K562 (cell line): Measurements from ENCODE around the gene CHD6. TPM values are rescaled to one million over a fixed set of nuclear protein-coding genes. Genes with fewer than 3 reads are reported as not detected.
A peak's percentile ranks its signal among the peaks of the same experiment; 100 is the strongest.

ENCODE experiments used
- ATAC-seq: fragments of 200-7000 bp; cut with Tn5 transposase; 3 replicates; pipeline ENCODE4 v1.9.1; 2020; ENCODE audit warnings: moderate library complexity
- BruUV-seq: library from RNA; stranded (reverse); fragments of 400-500 nt; replicated peaks from 2 replicates; lab custom pipeline; 2021; lab: Mats Ljungman, UMichigan
- CTCF ChIA-PET: fragments of 300-600 bp; formaldehyde crosslinking; extraction: SDS; loops from one replicate; lab custom pipeline; 2021; ENCODE audit warnings: low intra/inter-chr PET ratio; lab: Yijun Ruan, JAX
- POLR2A ChIA-PET: fragments of 300-600, 350-650 bp; sonication (Branson Sonifier 250); formaldehyde crosslinking; extraction: SDS; loops from one replicate; lab custom pipeline; 2021; ENCODE audit warnings: antibody characterized with exemption, inconsistent platforms; lab: Yijun Ruan, JAX
- DNase-seq, 4 experiments: peaks; one replicate each; pipeline versions ENCODE4 v3.0.0 to v3.0.0-alpha.2; 2011 to 2018; ENCODE audit warnings: low spot score in 3 of 4, mixed read lengths in 3 of 4; ENCODE audit errors: extremely low read depth in 1 of 4
- FAIRE-seq: peaks from 2 replicates; lab custom pipeline; 2011; peaks lifted over from hg19 to GRCh38; lab: Jason Lieb, UNC
- H2AFZ ChIP-seq: 2 replicates; pipeline ENCODE4 v1.6.0; 2011; ENCODE audit warnings: low read depth, low read length, control low read depth, inconsistent platforms
- H3K27ac ChIP-seq: fragments of 200-600 bp; 3 replicates; pipeline ENCODE4 v1.8.0; 2011; ENCODE audit warnings: low read depth, mild to moderate bottlenecking, control low read depth, inconsistent platforms, low read length, moderate library complexity, mixed read lengths; ENCODE audit errors: extremely low read depth
- H3K27me3 ChIP-seq, 2 experiments: fragments of 300-600 bp in 1 of 2; 2 replicates in 1 of 2; 3 replicates in 1 of 2; pipeline versions ENCODE4 v1.6.0 to v1.8.0; 2011; ENCODE audit warnings: inconsistent platforms in 2 of 2, low read length in 2 of 2, mild to moderate bottlenecking in 1 of 2, mixed read lengths in 1 of 2, moderate library complexity in 1 of 2; ENCODE audit not compliant: control insufficient read depth in 2 of 2, insufficient read depth in 2 of 2
- H3K36me3 ChIP-seq: fragments of 300-600 bp; 3 replicates; pipeline ENCODE4 v1.8.0; 2011; ENCODE audit warnings: mild to moderate bottlenecking, low read length, inconsistent platforms; ENCODE audit not compliant: control insufficient read depth, insufficient read depth
- H3K4me1 ChIP-seq, 2 experiments: fragments of 200-600 bp in 1 of 2; replicated peaks in 1 of 2; 2 replicates in 1 of 2; 3 replicates in 1 of 2; pipeline versions ENCODE4 v1.5.1 to v1.8.0; 2011; ENCODE audit warnings: inconsistent platforms in 2 of 2, low read length in 2 of 2, mild to moderate bottlenecking in 1 of 2, mixed read lengths in 1 of 2, moderate library complexity in 1 of 2; ENCODE audit not compliant: control insufficient read depth in 2 of 2, insufficient read depth in 2 of 2
- H3K4me2 ChIP-seq: 2 replicates; pipeline ENCODE4 v1.6.1; 2011; ENCODE audit warnings: low read length, control low read depth, inconsistent platforms, mixed read lengths; ENCODE audit not compliant: insufficient read depth
- H3K4me3 ChIP-seq: fragments of 200-600 bp; sonication (generic), shearing (Covaris generic); 2 replicates; pipeline ENCODE4 v1.5.1; 2016; ENCODE audit warnings: control low read depth, inconsistent platforms
- H3K79me2 ChIP-seq: fragments of 200-600 bp; 3 replicates; pipeline ENCODE4 v1.8.0; 2011; ENCODE audit warnings: low read length, inconsistent platforms; ENCODE audit not compliant: control insufficient read depth, insufficient read depth
- H3K9ac ChIP-seq, 2 experiments: 2 replicates each; pipeline versions ENCODE4 v1.6.0 to v1.6.1; 2011; ENCODE audit warnings: low read depth in 2 of 2, low read length in 2 of 2, control low read depth in 1 of 2, inconsistent platforms in 1 of 2, mild to moderate bottlenecking in 1 of 2, mixed read lengths in 1 of 2; ENCODE audit not compliant: insufficient read depth in 1 of 2
- H3K9me1 ChIP-seq: one replicate; pipeline ENCODE4 v1.6.0; 2011; ENCODE audit warnings: inconsistent platforms, mild to moderate bottlenecking, low read length, moderate library complexity; ENCODE audit not compliant: control insufficient read depth, insufficient read depth
- H3K9me3 ChIP-seq: replicated peaks from 2 replicates; pipeline ENCODE4 v1.5.1; 2011; ENCODE audit warnings: low read depth, low read length, inconsistent platforms; ENCODE audit not compliant: control insufficient read depth, insufficient read depth
- H4K20me1 ChIP-seq: replicated peaks from 2 replicates; pipeline ENCODE4 v1.6.1; 2011; ENCODE audit warnings: low read length, inconsistent platforms, mixed read lengths; ENCODE audit not compliant: control insufficient read depth, insufficient read depth
- CTCF ChIP-seq, 3 experiments: IDR thresholded peaks in 2 of 3; conservative IDR thresholded peaks in 1 of 3; 2 replicates each; pipeline ENCODE4 v1.5.1; 2011 to 2012; ENCODE audit warnings: low read length in 3 of 3, mild to moderate bottlenecking in 3 of 3, control low read depth in 2 of 3, improper control_type of control experiment in 1 of 3, inconsistent platforms in 1 of 3, low read depth in 1 of 3, mixed read lengths in 1 of 3, moderate library complexity in 1 of 3; ENCODE audit not compliant: insufficient read depth in 2 of 3
- TFAM ChIP-seq: fragments of 250-450 bp; sonication (Bioruptor Pico); conservative IDR thresholded peaks from 2 replicates; pipeline ENCODE4 v1.5.0; 2021; ENCODE audit warnings: mild to moderate bottlenecking, moderate library complexity
- ZNF124 ChIP-seq: sonication (generic); formaldehyde crosslinking; IDR thresholded peaks from 2 replicates; pipeline ENCODE4 v1.8.1; 2022; ENCODE audit warnings: missing genetic modification reagents
- WGBS: fragments of 100-300 bp; shearing (Covaris generic); methylation state at CpG from one replicate; pipeline ENCODE4 v1.1.6; 2016; ENCODE audit warnings: low coverage, mixed read lengths; ENCODE audit not compliant: insufficient coverage; ENCODE audit errors: missing lambda C conversion rate; 5-methylcytosine and 5-hydroxymethylcytosine counted together
- in situ Hi-C: fragments of 300-500 bp; cut with MboI; formaldehyde crosslinking; loops from 4 replicates; pipeline ENCODE4 v1.15.0; 2018; ENCODE audit warnings: inconsistent platforms, mixed read lengths
- intact Hi-C: fragments of 100-400 bp; cut with micrococcal nuclease; formaldehyde crosslinking; loops from 2 replicates; pipeline ENCODE4 v1.14.2; 2022
- polyA plus RNA-seq, 8 experiments: library from polyadenylated mRNA; depleted of rRNA in 4 of 8; stranded (reverse) in 5 of 8; unstranded in 3 of 8; fragments of >200 nt; fragmentation: Nextera tagmentation in 2 of 8; fragmentation: Illumina TruSeq in 1 of 8; extraction: Ambion mirVana in 2 of 8; extraction: Trizol in 1 of 8; gene quantifications; 2 replicates each; pipeline versions ENCODE4 v1.2.1 to v1.2.3, GENCODE V29; 2011 to 2014; ENCODE audit warnings: inconsistent platforms in 1 of 8, missing spikeins in 1 of 8
- total RNA-seq, 7 experiments: library from RNA; depleted of rRNA in 6 of 7; stranded (reverse); fragments of >200 nt in 6 of 7; fragmentation: Illumina TruSeq in 2 of 7; extraction: Trizol in 2 of 7; gene quantifications; 2 replicates each; pipeline versions ENCODE4 v1.2.1 to v1.2.3, GENCODE V29; 2011 to 2021; ENCODE audit warnings: low replicate concordance in 1 of 7
- TF ChIP-seq, protein P1 (sequence below): IDR thresholded peaks from 2 replicates; pipeline ENCODE4 v1.6.1; 2011; ENCODE audit warnings: borderline replicate concordance, low read depth, mild to moderate bottlenecking, moderate library complexity, low read length; ENCODE audit not compliant: insufficient read depth, poor library complexity, severe bottlenecking

The CHD6 gene
- total and polyA plus RNA-seq, 9 of the 15 experiments (the other 6 are each of a cell fraction or from before 2014, with no cell fraction given): 3.9 to 24.2 (median 12.8) TPM

- no peak overlapping the region for H2AFZ ChIP-seq
- H3K9ac ChIP-seq: no peak overlapping the region
- no peak overlapping the region for H3K27ac ChIP-seq
- intact Hi-C loops (no loop called here), in situ Hi-C loops (no loop called here)
- peaks cover 4 to 15% of the 10 kb centered on the region in 2 experiments; a peak in 3 of 5 replicates for H3K27me3 ChIP-seq
- H3K4me3 ChIP-seq: no peak overlapping the region
- no peaks in the 10 kb centered on the region; the same call in 2 of the 3 replicates for H3K36me3 ChIP-seq
- POLR2A ChIA-PET: no interaction called here
- FAIRE-seq (no peak), DNase-seq (no peak), ATAC-seq (no peak)
- no peaks in the 10 kb centered on the region for H3K9me3 ChIP-seq
- peaks cover 11% of the 10 kb centered on the region; the same call in 1 of the 2 replicates for H4K20me1 ChIP-seq
- TF ChIP-seq CTCF (IDR thresholded peaks at IDR 0.05 in 2 of 3, conservative IDR thresholded peaks at IDR 0.05 in 1 of 3; ENCODE audit: insufficient read depth in 2 of 3, low read depth in 1 of 3, low read length in 3 of 3): 0 out of 6 replicates have a peak, but pooled peaks of 2 of the 3 experiments have one; percentile 7 to 27
- TF ChIP-seq ZNF124 (CRISPR knock-in tag): no peak
- TF ChIP-seq, protein P1, sequence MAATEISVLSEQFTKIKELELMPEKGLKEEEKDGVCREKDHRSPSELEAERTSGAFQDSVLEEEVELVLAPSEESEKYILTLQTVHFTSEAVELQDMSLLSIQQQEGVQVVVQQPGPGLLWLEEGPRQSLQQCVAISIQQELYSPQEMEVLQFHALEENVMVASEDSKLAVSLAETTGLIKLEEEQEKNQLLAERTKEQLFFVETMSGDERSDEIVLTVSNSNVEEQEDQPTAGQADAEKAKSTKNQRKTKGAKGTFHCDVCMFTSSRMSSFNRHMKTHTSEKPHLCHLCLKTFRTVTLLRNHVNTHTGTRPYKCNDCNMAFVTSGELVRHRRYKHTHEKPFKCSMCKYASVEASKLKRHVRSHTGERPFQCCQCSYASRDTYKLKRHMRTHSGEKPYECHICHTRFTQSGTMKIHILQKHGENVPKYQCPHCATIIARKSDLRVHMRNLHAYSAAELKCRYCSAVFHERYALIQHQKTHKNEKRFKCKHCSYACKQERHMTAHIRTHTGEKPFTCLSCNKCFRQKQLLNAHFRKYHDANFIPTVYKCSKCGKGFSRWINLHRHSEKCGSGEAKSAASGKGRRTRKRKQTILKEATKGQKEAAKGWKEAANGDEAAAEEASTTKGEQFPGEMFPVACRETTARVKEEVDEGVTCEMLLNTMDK: peak; percentile 30
- TF ChIP-seq TFAM (CRISPR knock-in tag): no peak
- BruUV-seq: no TSS peak
- CTCF ChIA-PET: no interaction called here
- peaks cover 0 to 19% of the 10 kb centered on the region in 2 experiments; a peak in 1 of 5 replicates for H3K4me1 ChIP-seq
- no peak overlapping the region for H3K4me2 ChIP-seq
- 61% methylated on average over 11 of the region's 11 CpGs for WGBS
- no peaks in the 10 kb centered on the region for H3K9me1 ChIP-seq
- no peaks in the 10 kb centered on the region for H3K79me2 ChIP-seq
Observed at GRCh38 chr20:41357424-41358163, 260.6 kb downstream of the CHD6 start.
